COR-L47 (cell line): ENCODE measurements around the gene ABCA13.
A peak's percentile ranks its signal among the peaks of the same experiment; 100 is the strongest.

Experiments
- DNase-seq: peaks from one replicate; lab custom pipeline; 2025; lab: John Stamatoyannopoulos, UW

Gene ABCA13

DNA sequence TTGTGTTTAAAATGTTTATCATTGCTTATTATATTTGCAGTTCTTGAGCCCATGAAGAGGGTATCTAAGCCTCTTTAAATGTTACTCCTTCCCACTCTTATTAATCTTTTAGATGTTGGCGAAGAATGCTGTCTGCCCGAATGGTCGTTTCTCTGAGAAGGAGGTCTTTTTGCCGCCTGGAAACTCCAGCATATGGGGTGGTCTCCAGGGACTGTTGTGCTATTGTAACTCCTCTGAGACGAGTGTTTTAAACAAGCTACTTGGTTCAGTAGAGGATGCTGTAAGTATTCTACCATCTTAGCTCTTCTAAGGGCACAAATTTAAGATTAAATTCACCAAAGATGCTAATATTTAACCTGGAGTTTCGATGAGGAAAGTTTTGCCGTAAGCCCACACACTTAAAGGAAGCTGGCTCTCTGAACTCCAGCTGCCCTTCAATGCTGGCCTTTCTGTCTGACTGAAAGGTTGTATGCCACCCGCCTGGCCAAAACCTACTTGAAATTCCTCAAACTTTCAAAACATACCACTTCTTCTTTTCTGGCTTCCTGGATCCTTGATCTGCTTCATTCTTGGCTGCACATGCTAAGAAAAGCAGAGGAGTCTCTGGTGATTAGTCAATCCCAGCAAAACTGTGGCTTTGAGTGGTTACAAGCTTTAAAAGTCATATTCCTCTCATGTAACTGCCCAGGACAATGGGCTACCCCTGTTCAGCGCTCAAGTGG lies 74.7 kb downstream of the ABCA13 start:
- no peak for DNase-seq

- no peak for DNase-seq
Measured at GRCh38 chr7:48249166-48249565, 77.9 kb downstream of the ABCA13 start.

DNA sequence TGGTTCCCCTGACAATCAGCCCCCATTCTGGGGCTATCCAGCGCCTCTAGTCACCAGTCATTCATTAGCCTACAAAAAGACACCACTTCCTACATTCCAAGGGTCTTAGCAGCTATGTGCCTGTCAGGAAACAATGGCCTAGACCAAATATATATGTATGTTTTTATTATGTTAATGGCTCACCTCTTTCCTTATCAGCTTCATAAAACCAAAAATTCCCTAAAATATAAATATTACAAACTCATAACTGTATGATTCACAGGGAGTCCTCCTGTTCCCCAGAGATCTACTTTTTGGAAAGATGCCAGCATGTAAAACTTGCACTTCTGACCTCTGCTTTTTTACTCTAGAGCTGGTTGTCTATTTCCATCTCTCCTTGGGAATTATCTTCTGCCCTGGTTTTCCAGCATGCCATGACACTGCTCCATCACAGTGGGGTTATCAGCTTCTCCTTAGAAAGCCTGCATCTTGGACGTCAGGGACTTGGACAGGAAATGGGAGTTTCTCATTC lies 79.2 kb downstream of the ABCA13 start:
- DNase-seq: no peak

- no peak for DNase-seq
Measured at GRCh38 chr7:48251766-48252165, 80.5 kb downstream of the ABCA13 start.

GRCh38 chr7:48252995-48253394 lies 81.7 kb downstream of the ABCA13 start:
- DNase-seq: no peak

DNA sequence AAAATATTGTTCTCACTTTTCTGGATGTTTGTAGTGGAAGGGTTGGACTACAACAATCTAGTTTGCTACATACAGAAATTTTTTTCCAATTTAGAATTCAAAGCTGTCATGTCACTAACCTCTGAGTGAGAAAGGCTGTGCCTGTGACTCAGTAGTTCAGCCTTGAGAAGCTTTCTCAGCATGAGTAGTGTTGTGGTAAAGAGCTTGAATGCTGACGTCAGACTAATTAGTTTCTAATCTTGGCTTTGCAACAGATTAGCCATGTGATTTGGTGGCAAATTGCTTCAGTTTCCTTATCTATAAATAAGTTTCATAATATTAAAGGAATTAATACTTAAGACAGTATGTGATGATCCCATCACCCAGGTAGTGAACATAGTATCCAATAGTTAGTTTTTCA lies 83.8 kb downstream of the ABCA13 start:
- no peak for DNase-seq

GRCh38 chr7:48259463-48260280 lies 88.4 kb downstream of the ABCA13 start:
- DNase-seq: no peak

- DNase-seq: no peak
Measured at GRCh38 chr7:48261696-48262095, 90.4 kb downstream of the ABCA13 start.

- no peak for DNase-seq
Measured at GRCh38 chr7:48262606-48263310, 91.5 kb downstream of the ABCA13 start.

DNA sequence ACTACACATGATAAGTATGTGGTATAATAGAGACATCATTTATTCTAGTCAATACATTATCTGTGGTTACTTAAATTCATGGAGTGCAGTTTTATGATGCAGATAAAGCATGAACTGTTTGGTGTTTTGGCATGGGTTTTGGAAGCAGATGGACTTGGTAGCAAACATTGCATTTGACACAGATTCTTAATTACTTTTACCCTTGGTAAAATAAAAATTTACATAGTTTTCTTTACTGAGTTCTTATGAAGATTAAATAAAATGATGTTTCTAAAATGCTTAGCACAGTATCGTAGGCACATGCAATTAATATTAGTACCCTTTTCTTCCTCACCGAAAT lies 92.0 kb downstream of the ABCA13 start:
- DNase-seq: no peak

DNA sequence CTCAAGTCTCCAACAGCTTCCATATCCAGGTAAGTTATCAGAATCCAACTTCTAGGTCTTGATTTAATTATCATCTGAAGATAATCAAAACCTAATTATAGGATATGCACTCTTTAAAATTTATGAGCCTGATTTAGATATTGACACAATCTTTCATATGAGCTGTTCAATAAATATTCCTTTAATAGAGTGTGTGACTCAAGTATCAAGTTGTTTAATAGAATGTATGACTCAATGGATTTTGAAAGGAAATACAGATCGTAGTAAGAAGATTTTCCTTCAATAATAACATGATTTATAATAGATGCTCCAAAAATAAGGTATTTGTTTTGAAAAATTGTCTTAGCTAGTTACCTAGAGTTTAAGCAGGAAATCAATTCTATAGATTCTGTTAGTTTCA lies 97.8 kb downstream of the ABCA13 start:
- no peak for DNase-seq

DNA sequence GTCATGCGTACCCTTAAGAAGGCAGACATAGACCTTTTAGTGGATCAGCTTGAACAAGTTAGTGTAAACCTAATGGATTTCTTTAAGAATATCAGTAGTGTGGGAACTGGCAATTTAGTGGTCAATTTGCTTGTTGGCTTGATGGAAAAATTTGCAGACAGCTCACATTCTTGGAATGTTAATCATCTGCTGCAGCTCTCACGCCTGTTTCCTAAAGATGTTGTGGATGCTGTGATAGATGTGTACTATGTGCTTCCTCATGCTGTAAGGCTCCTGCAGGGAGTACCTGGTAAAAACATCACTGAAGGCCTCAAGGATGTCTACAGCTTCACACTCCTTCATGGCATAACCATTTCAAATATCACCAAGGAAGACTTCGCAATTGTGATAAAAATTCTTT lies 103.4 kb downstream of the ABCA13 start:
- DNase-seq: no peak

DNA sequence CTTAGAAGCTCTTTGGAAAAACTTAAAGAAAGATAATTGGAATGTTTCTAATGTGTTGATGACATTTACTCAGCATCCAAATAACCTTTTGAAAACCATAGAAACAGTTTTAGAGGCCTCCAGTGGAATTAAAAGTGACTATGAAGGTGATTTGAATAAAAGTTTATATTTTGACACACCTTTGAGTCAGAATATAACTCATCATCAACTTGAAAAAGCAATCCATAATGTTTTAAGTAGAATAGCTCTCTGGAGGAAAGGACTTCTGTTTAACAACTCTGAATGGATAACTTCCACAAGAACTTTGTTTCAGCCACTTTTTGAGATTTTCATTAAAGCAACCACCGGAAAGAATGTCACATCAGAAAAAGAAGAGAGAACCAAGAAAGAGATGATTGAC lies 108.2 kb downstream of the ABCA13 start:
- no peak for DNase-seq

DNA sequence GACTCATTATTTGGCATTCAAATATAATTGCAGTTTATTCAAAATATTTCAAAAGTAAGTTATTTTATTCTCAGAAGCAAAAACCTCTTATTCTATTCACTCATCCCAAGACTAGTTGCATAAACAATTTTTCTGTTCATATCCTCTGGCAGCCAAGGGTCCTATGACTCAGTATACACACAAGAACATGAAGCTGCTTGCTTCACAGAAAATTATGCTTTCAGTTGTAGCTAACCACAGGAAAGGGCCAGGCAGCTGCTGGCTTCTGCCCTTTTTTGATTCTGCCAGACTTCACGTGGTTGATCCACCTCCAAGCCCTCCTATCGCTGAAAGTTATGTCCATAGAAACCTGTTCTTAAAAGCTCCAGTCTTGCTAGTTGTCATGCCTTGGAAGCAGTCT lies 108.8 kb downstream of the ABCA13 start:
- no peak for DNase-seq

- no peak for DNase-seq
Measured at GRCh38 chr7:48285373-48285772, 114.1 kb downstream of the ABCA13 start.

- DNase-seq: no peak
Measured at GRCh38 chr7:48286836-48287235, 115.6 kb downstream of the ABCA13 start.

DNA sequence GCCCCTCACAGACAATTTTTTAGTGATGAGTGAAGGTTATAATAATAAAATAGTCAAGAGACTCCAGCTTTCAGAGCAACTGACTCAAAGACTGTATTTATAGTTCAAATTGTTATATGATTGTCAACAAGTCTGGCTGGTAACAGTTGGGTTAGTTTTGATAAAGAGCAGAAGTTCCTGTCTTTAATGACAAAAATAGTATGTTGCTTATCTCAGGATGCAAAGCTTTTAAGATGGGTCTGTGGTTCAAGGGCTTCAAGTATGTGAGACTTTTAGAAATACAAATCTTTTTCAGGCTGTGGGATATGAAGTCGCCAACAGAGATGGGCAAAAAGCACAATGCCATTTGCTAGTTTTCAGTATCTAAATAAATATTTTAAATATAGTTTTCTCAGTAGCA lies 118.4 kb downstream of the ABCA13 start:
- DNase-seq: no peak

DNA sequence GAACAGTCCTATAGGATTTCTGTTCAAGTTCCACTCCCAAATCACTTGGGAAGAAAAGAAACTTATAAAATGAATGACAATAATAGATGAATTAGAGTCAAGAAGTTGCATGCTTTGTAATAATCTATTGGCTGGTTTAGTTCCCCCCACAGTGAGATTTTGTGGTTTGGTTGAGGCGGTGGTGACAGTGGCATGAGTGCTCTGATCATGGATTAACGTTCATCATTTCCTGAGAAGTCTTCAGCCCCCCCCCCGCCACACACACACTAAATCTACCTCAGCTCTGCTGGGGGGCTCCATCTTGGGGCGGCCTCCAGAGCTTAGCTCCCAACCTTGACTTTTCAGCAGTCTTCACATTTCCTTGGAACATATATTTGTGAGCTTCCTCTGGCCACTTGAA lies 121.7 kb downstream of the ABCA13 start:
- DNase-seq: no peak

GRCh38 chr7:48295296-48295971 lies 124.2 kb downstream of the ABCA13 start:
- no peak for DNase-seq

GRCh38 chr7:48296966-48297365 lies 125.7 kb downstream of the ABCA13 start:
- DNase-seq: no peak

GRCh38 chr7:48298779-48299178 lies 127.5 kb downstream of the ABCA13 start:
- no peak for DNase-seq

- DNase-seq: peak; percentile 72
Measured at GRCh38 chr7:48299580-48300169, 128.4 kb downstream of the ABCA13 start.
